Activated naive CD4-positive, alpha-beta T cell treated with anti-CD3 and anti-CD28 coated beads, Interleukin-2, amount 10 ng/mL, durations not matched to agents 7 days and 5 days (primary cell): ENCODE data around the gene COPZ1.
A peak's percentile ranks its signal among the peaks of the same experiment; 100 is the strongest.

Experiments used
- CTCF ChIA-PET: fragments of 350-600 bp; sonication (Branson Sonifier 250); formaldehyde crosslinking; loops from one replicate; lab custom pipeline; 2021; ENCODE audit warnings: antibody characterized with exemption; lab: Charles Lee
- DNase-seq: peaks from one replicate; pipeline ENCODE4 v3.0.0-alpha.2; 2020
- H3K27ac Mint-ChIP-seq: one replicate; pipeline ENCODE4 v1.8.0; 2021; ENCODE audit warnings: mild to moderate bottlenecking, moderate library complexity, mixed read lengths
- H3K27me3 Mint-ChIP-seq: one replicate; pipeline ENCODE4 v1.8.0; 2021; ENCODE audit warnings: mild to moderate bottlenecking, mixed read lengths
- H3K36me3 Mint-ChIP-seq: one replicate; pipeline ENCODE4 v1.8.0; 2021; ENCODE audit warnings: mixed read lengths
- H3K4me1 Mint-ChIP-seq: one replicate; pipeline ENCODE4 v1.8.0; 2021; ENCODE audit warnings: mixed read lengths
- H3K4me3 Mint-ChIP-seq: one replicate; pipeline ENCODE4 v1.8.0; 2021; ENCODE audit warnings: mild to moderate bottlenecking, moderate library complexity, mixed read lengths
- H3K9me3 Mint-ChIP-seq: one replicate; pipeline ENCODE4 v1.8.0; 2021; ENCODE audit warnings: mixed read lengths

COPZ1 gene

GRCh38 chr12:54388237-54389133 is 63.6 kb downstream of the COPZ1 start:
- peaks cover 20% of the 10 kb centered on the region for H3K27me3 Mint-ChIP-seq
- H3K4me1 Mint-ChIP-seq = peaks cover 18% of the 10 kb centered on the region
- H3K36me3 Mint-ChIP-seq = peaks cover 12% of the 10 kb centered on the region
- H3K4me3 Mint-ChIP-seq = no peak overlapping the region
- CTCF ChIA-PET = interaction anchor here (0.7 to 1.2 kb wide), 2 partner anchors 9 to 151 kb away, joined by 3 to 5 read pairs; no protein-coding TSS in a partner anchor
- H3K9me3 Mint-ChIP-seq = no peaks in the 10 kb centered on the region
- no peak overlapping the region for H3K27ac Mint-ChIP-seq
- no peak for DNase-seq

GRCh38 chr12:54389134-54389508 is 64.2 kb downstream of the COPZ1 start:
- no peak for DNase-seq
- H3K27ac Mint-ChIP-seq = no peak overlapping the region
- peaks cover 24% of the 10 kb centered on the region for H3K4me1 Mint-ChIP-seq
- H3K4me3 Mint-ChIP-seq = no peak overlapping the region
- peaks cover 18% of the 10 kb centered on the region for H3K36me3 Mint-ChIP-seq
- peaks cover 20% of the 10 kb centered on the region for H3K27me3 Mint-ChIP-seq
- no peaks in the 10 kb centered on the region for H3K9me3 Mint-ChIP-seq
- CTCF ChIA-PET = interaction anchor here (1.1 kb wide), 1 partner anchor 10 kb away, joined by 3 read pairs; no protein-coding TSS in a partner anchor

- H3K4me1 Mint-ChIP-seq = peaks cover 30% of the 10 kb centered on the region
- peak overlapping the region; percentile 19 for H3K4me3 Mint-ChIP-seq
- no peaks in the 10 kb centered on the region for H3K9me3 Mint-ChIP-seq
These were observed 64.8 kb downstream of the COPZ1 start for GRCh38 chr12:54389607-54390175.

GRCh38 chr12:54390176-54390667 is 65.3 kb downstream of the COPZ1 start:
- Mint-ChIP-seq H3K4me1 (peaks cover 35% of the 10 kb centered on the region), H3K4me3 (peak overlapping the region; percentile 19), H3K27ac (peak overlapping the region; percentile 39), H3K27me3 (peaks cover 11% of the 10 kb centered on the region), H3K9me3 (no peaks in the 10 kb centered on the region), H3K36me3 (peaks cover 29% of the 10 kb centered on the region)
- CTCF ChIA-PET = interaction anchor here (1.1 to 4.0 kb wide), 3 partner anchors 10 to 48 kb away, joined by 3 to 16 read pairs (median 5); no protein-coding TSS in a partner anchor
- no peak for DNase-seq

More at GRCh38 chr12:54389607-54390175, 64.8 kb downstream of the COPZ1 start:
- Mint-ChIP-seq H3K36me3 (peaks cover 24% of the 10 kb centered on the region), H3K27ac (no peak overlapping the region), H3K27me3 (peaks cover 14% of the 10 kb centered on the region)
- CTCF ChIA-PET = interaction anchor here (1.1 kb wide), 2 partner anchors 9 to 10 kb away, joined by 3 to 5 read pairs; no protein-coding TSS in a partner anchor
- no peak for DNase-seq

- CTCF ChIA-PET = interaction anchor here (1.1 to 4.0 kb wide), 4 partner anchors 10 to 47 kb away, joined by 5 to 26 read pairs (median 14); no protein-coding TSS in a partner anchor
- H3K36me3 Mint-ChIP-seq = peaks cover 33% of the 10 kb centered on the region
- H3K27ac Mint-ChIP-seq = no peak overlapping the region
- H3K27me3 Mint-ChIP-seq = peaks cover 8% of the 10 kb centered on the region
- H3K9me3 Mint-ChIP-seq = no peaks in the 10 kb centered on the region
- H3K4me1 Mint-ChIP-seq = peaks cover 35% of the 10 kb centered on the region
- peak overlapping the region; percentile 68 for H3K4me3 Mint-ChIP-seq
- peak; percentile 79 for DNase-seq
These were observed 66.0 kb downstream of the COPZ1 start for GRCh38 chr12:54390668-54391551.

- Mint-ChIP-seq H3K4me3 (no peak overlapping the region), H3K27me3 (peaks cover 8% of the 10 kb centered on the region), H3K4me1 (peaks cover 39% of the 10 kb centered on the region), H3K36me3 (peaks cover 47% of the 10 kb centered on the region), H3K27ac (no peak overlapping the region), H3K9me3 (no peaks in the 10 kb centered on the region)
- CTCF ChIA-PET = interaction anchor here (0.9 to 4.0 kb wide), 10 partner anchors 10 to 179 kb away, joined by 3 to 26 read pairs (median 4); no protein-coding TSS in a partner anchor
- DNase-seq = no peak
These were observed 67.7 kb downstream of the COPZ1 start for GRCh38 chr12:54392485-54393206.

GRCh38 chr12:54393207-54393609 is 68.3 kb downstream of the COPZ1 start:
- H3K27me3 Mint-ChIP-seq = peaks cover 8% of the 10 kb centered on the region
- H3K36me3 Mint-ChIP-seq = peaks cover 52% of the 10 kb centered on the region
- H3K4me1 Mint-ChIP-seq = peaks cover 39% of the 10 kb centered on the region
- H3K9me3 Mint-ChIP-seq = no peaks in the 10 kb centered on the region
- DNase-seq = no peak
- no peak overlapping the region for H3K4me3 Mint-ChIP-seq
- H3K27ac Mint-ChIP-seq = no peak overlapping the region
- CTCF ChIA-PET = interaction anchor here (0.8 to 4.0 kb wide), 14 partner anchors 11 to 179 kb away, joined by 3 to 26 read pairs (median 3); no protein-coding TSS in a partner anchor

- Mint-ChIP-seq H3K9me3 (no peaks in the 10 kb centered on the region), H3K4me3 (no peak overlapping the region), H3K4me1 (peaks cover 39% of the 10 kb centered on the region), H3K27me3 (peaks cover 8% of the 10 kb centered on the region), H3K36me3 (peaks cover 57% of the 10 kb centered on the region), H3K27ac (peak overlapping the region; percentile 20)
- CTCF ChIA-PET = interaction anchor here (0.8 to 4.0 kb wide), 12 partner anchors 10 to 180 kb away, joined by 3 to 26 read pairs (median 3); no protein-coding TSS in a partner anchor
- no peak for DNase-seq
These were observed 68.8 kb downstream of the COPZ1 start for GRCh38 chr12:54393743-54394142.

GRCh38 chr12:54394281-54394719 is 69.4 kb downstream of the COPZ1 start:
- H3K9me3 Mint-ChIP-seq = no peaks in the 10 kb centered on the region
- CTCF ChIA-PET = interaction anchor here (1.0 to 4.0 kb wide), 7 partner anchors 9 to 180 kb away, joined by 3 to 26 read pairs (median 5); no protein-coding TSS in a partner anchor
- H3K36me3 Mint-ChIP-seq = peaks cover 59% of the 10 kb centered on the region
- peak overlapping the region; percentile 26 for H3K27ac Mint-ChIP-seq
- no peak overlapping the region for H3K4me3 Mint-ChIP-seq
- peak; percentile 51 for DNase-seq
- peaks cover 41% of the 10 kb centered on the region for H3K4me1 Mint-ChIP-seq
- peaks cover 8% of the 10 kb centered on the region for H3K27me3 Mint-ChIP-seq

- DNase-seq = no peak
- Mint-ChIP-seq H3K4me1 (peaks cover 38% of the 10 kb centered on the region), H3K27me3 (peaks cover 3% of the 10 kb centered on the region), H3K9me3 (no peaks in the 10 kb centered on the region), H3K36me3 (peaks cover 64% of the 10 kb centered on the region), H3K4me3 (no peak overlapping the region), H3K27ac (no peak overlapping the region)
- CTCF ChIA-PET = interaction anchor here (1.7 to 12.2 kb wide), 4 partner anchors 15 to 48 kb away, joined by 6 to 519 read pairs (median 106); partner anchors contain the start of gene ITGA5
These were observed 70.1 kb downstream of the COPZ1 start for GRCh38 chr12:54394986-54395385.

- Mint-ChIP-seq H3K4me1 (peaks cover 38% of the 10 kb centered on the region), H3K9me3 (no peaks in the 10 kb centered on the region), H3K4me3 (no peak overlapping the region), H3K36me3 (peaks cover 69% of the 10 kb centered on the region), H3K27ac (no peak overlapping the region), H3K27me3 (peaks cover 3% of the 10 kb centered on the region)
- CTCF ChIA-PET = interaction anchor here (0.8 to 12.2 kb wide), 8 partner anchors 9 to 48 kb away, joined by 3 to 519 read pairs (median 5); partner anchors contain the start of gene ITGA5
- no peak for DNase-seq
These were observed 70.6 kb downstream of the COPZ1 start for GRCh38 chr12:54395545-54395944.

GRCh38 chr12:54397157-54397556 is 72.2 kb downstream of the COPZ1 start:
- Mint-ChIP-seq H3K9me3 (no peaks in the 10 kb centered on the region), H3K27ac (peak overlapping the region; percentile 21), H3K36me3 (peaks cover 79% of the 10 kb centered on the region), H3K4me3 (no peak overlapping the region), H3K4me1 (peaks cover 30% of the 10 kb centered on the region), H3K27me3 (no peaks in the 10 kb centered on the region)
- CTCF ChIA-PET = interaction anchor here (0.7 to 12.2 kb wide), 5 partner anchors 18 to 64 kb away, joined by 3 to 519 read pairs (median 8); partner anchors contain the start of gene ITGA5
- no peak for DNase-seq
